Heart right ventricle (tissue), 16 donors: ENCODE results near the gene KRT86. TPM values are rescaled to one million over a fixed set of nuclear protein-coding genes. Genes with fewer than 3 reads are reported as not detected.
"Not testable (repeated sequence)": the region's sequence is repeated elsewhere in the genome, so short reads cannot be mapped to it uniquely, and the experiment has no call there.

Experiments used
- ATAC-seq, 8 donors: fragments of 200-7000 bp; cut with Tn5 transposase; one replicate each; pipeline ENCODE4 v1.9.1; 2020; ENCODE audit warnings: mild to moderate bottlenecking in 8 of 8, moderate library complexity in 8 of 8, moderate number of reproducible peaks in 1 of 8
- DNase-seq, 2 donors: peaks; one replicate each; pipeline ENCODE4 v3.0.0-alpha.2; 2020
- H3K27ac ChIP-seq, 10 donors: fragments of 200-600 bp; sonication (generic) in 2 of 10; one replicate each; pipeline versions ENCODE4 v1.5.0 to v1.8.0; 2020 to 2022; ENCODE audit warnings: mild to moderate bottlenecking in 3 of 10
- H3K27me3 ChIP-seq, 7 donors: fragments of 200-600 bp; one replicate each; pipeline ENCODE4 v1.8.0; 2021 to 2022; ENCODE audit warnings: mild to moderate bottlenecking in 2 of 7
- H3K36me3 ChIP-seq, 9 donors: fragments of 200-600 bp; sonication (generic) in 1 of 9; one replicate each; pipeline versions ENCODE4 v1.5.0 to v1.8.0; 2020 to 2022; ENCODE audit warnings: mild to moderate bottlenecking in 2 of 9
- H3K4me1 ChIP-seq, 9 donors: fragments of 200-600 bp; sonication (generic) in 1 of 9; one replicate each; pipeline versions ENCODE4 v1.5.0 to v1.8.0; 2020 to 2022; ENCODE audit warnings: mild to moderate bottlenecking in 4 of 9
- H3K4me3 ChIP-seq, 10 donors: fragments of 200-600 bp; sonication (generic) in 2 of 10; one replicate each; pipeline versions ENCODE4 v1.5.0 to v1.8.0; 2020 to 2022; ENCODE audit warnings: mild to moderate bottlenecking in 7 of 10, moderate library complexity in 2 of 10
- H3K9me3 ChIP-seq, 11 donors: fragments of 200-600 bp in 10 of 11; sonication (generic) in 2 of 11; one replicate each; pipeline versions ENCODE4 v1.5.0 to v1.8.0; 2013 to 2022; ENCODE audit warnings: mild to moderate bottlenecking in 2 of 11, control low read depth in 1 of 11, moderate library complexity in 1 of 11
- WGBS, 2 donors: extraction: QIAGEN DNeasy Blood & Tissue Kit; methylation state at CpG; one replicate each; pipeline ENCODE4 v1.1.7; 2013; ENCODE audit warnings: inconsistent platforms in 1 of 2; 5-methylcytosine and 5-hydroxymethylcytosine counted together
- intact Hi-C, 10 donors: fragments of 100-400 bp; cut with DNase I; formaldehyde crosslinking; loops; one replicate each; pipeline versions ENCODE4 v1.11.1 to v1.14.2; 2022
- polyA plus RNA-seq, 2 donors: library from polyadenylated mRNA; stranded (reverse); fragments of 200-250 nt; gene quantifications; one replicate each; pipeline ENCODE4 v1.2.3, GENCODE V29; 2013
- total RNA-seq, 10 donors: library from RNA; stranded (reverse); fragmentation: NEBNext Ultra II Directional in 3 of 10; extraction: Animal tissue kit (Norgen Biotek cat#: 25700) in 3 of 10; gene quantifications; one replicate each; pipeline versions ENCODE4 v1.2.1 to v1.2.4, GENCODE V29; 2021 to 2023
- TF ChIP-seq, protein P1 (sequence below), 9 donors: fragments of 200-600 bp; sonication (generic) in 2 of 9; IDR thresholded peaks; one replicate each; pipeline versions ENCODE4 v1.5.0 to v1.8.0; 2021 to 2022; ENCODE audit warnings: antibody characterized with exemption in 9 of 9, mild to moderate bottlenecking in 5 of 9, moderate library complexity in 1 of 9
- donor health status: Arrhythmogenic right ventricular cardiomyopathy.
- donor health status: ischemic (EF 13 %, LVEDD 7.1; RV severe dilation, severe dysfunction).
- donor health status: healthy with polysubstance abuse.
- donor health status: DM: no; HTN: yes; CAD: no.
- donor health status: DM: no; HTN: no; CAD: no.
- donor health status: ischemic (EF 25% LVEDD 6.9; RV normal size, moderate dysfunction).
- donor health status: ischemic (EF 25% LVEDD 5.7; RV mildly dilated, moderate dysfunction).
- donor health status: healthy.
- donor health status: DM: yes; HTN: yes; CAD: no.
- donor health status: Ischemic cardiomyopathy.
- donor health status: ischemic (EF 35%, LVEDD 5.7; RV mildly dilated, moderate dysfunction).
- donor health status: nonischemic (EF 11% LVEDD 7.7; RV severe dilation, severe dysfunction).
- donor health status: DM: yes; HTN: yes; CAD: no.
- donor health status: PGD.
- donor health status: ischemic (EF 29% LVEDD 5.4; RV normal size, mild dysfunction).
- donor health status: nonischemic (EF 23%, LVEDD 6.1; RV moderate dilation, normal function).

KRT86 gene
- total and polyA plus RNA-seq, 12 donors = 0.01 to 0.19 TPM; not detected in 10

DNA sequence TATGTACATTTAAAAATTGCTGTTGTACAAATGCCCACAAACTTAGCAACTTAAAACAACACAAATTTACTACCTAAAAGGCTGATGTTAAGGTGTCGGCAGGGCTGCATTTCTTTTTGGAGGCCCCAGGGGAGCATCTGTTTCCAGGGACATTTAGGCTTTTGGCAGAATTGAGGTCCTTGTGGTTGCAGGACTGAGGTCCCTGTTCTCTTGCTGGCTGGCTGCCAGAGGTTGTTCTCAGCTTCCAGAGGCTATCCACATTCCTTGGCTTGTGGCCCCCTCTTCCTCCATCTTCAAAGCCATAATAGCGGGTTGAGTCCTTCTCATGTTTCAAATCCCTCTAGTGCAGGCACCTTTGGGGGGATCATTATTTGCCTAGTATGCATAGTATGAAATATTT, 69.1 kb downstream of the KRT86 start:
- Histone ChIP-seq H3K27me3 (peaks cover 0 to 12% (median 3%) of the 10 kb centered on the region in 7 donors), H3K36me3 (no peaks in the 10 kb centered on the region), H3K4me1 (peaks cover 0 to 13% (median 0%) of the 10 kb centered on the region in 9 donors), H3K27ac (no peak overlapping the region), H3K4me3 (no peak overlapping the region), H3K9me3 (peaks cover 0 to 18% (median 7%) of the 10 kb centered on the region in 11 donors)
- WGBS, 2 donors = 63 to 87% methylated on average over 2 of the region's 2 CpGs
- TF ChIP-seq, protein P1, sequence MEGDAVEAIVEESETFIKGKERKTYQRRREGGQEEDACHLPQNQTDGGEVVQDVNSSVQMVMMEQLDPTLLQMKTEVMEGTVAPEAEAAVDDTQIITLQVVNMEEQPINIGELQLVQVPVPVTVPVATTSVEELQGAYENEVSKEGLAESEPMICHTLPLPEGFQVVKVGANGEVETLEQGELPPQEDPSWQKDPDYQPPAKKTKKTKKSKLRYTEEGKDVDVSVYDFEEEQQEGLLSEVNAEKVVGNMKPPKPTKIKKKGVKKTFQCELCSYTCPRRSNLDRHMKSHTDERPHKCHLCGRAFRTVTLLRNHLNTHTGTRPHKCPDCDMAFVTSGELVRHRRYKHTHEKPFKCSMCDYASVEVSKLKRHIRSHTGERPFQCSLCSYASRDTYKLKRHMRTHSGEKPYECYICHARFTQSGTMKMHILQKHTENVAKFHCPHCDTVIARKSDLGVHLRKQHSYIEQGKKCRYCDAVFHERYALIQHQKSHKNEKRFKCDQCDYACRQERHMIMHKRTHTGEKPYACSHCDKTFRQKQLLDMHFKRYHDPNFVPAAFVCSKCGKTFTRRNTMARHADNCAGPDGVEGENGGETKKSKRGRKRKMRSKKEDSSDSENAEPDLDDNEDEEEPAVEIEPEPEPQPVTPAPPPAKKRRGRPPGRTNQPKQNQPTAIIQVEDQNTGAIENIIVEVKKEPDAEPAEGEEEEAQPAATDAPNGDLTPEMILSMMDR (IDR thresholded peaks at IDR 0.05) = no peak
- no peak for ATAC-seq
- intact Hi-C loops = no loop called here
- DNase-seq = no peak

- no peak for ATAC-seq
- Histone ChIP-seq H3K27me3 (peaks cover 0 to 12% (median 0%) of the 10 kb centered on the region in 7 donors), H3K4me1 (peaks cover 0 to 13% (median 0%) of the 10 kb centered on the region in 9 donors), H3K9me3 (peaks cover 0 to 18% (median 7%) of the 10 kb centered on the region in 11 donors), H3K27ac (no peak overlapping the region), H3K36me3 (no peaks in the 10 kb centered on the region), H3K4me3 (no peak overlapping the region)
- DNase-seq = no peak
- 83 to 89% methylated on average over 12 of the region's 12 CpGs for WGBS, 2 donors
- TF ChIP-seq, protein P1 (IDR thresholded peaks at IDR 0.05) = no peak
- intact Hi-C loops = no loop called here
Observed at GRCh38 chr12:52344111-52344510, 69.7 kb downstream of the KRT86 start.

DNA sequence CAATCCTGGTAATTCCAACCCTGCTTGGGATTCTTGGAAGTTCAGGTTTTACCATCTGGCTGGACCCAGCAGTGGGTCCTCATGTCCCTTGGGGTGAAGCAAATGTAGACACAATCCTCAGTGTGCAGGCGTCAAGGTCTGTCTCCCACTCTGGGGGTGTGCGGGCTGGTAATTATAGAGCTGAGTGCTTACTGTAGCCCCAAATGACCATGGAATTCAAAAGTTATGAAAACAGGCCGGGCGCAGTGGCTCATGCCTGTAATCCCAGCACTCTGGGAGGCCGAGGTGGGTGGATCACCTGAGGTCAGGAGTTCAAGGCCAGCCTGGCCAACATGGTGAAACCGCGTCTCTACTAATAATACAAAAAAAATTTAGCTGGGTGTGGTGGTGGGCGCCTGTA, 70.6 kb downstream of the KRT86 start:
- H3K4me3 ChIP-seq, intact Hi-C loops, ATAC-seq, H3K27ac ChIP-seq, DNase-seq, H3K36me3 ChIP-seq: not testable (repeated sequence)
- WGBS, 2 donors = 86 to 91% methylated on average over 8 of the region's 8 CpGs
- Histone ChIP-seq H3K4me1 (peaks cover 0 to 13% (median 0%) of the 10 kb centered on the region in 9 donors), H3K27me3 (peaks cover 0 to 14% (median 0%) of the 10 kb centered on the region in 7 donors), H3K9me3 (peaks cover 0 to 18% (median 7%) of the 10 kb centered on the region in 11 donors)

DNA sequence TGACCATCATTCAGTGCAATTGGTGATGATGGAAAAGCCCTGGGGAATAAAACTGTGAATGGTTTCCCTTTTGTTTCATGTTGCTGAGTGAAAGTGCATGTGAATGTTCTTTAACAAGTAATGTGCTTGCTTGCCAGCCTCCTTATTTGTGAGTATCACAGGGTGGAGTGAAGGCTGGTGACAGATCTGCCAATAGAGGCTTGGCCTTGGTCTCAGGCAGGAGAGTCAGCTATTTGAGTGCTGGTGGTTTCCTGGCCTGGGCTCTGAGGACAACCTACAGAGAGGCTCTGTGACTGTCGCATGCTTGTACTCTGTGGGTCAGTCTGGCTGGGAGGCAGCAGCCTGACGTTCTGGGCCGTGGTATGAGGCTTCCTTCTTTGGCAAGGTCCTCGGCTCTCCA, 72.1 kb downstream of the KRT86 start:
- peaks cover 0 to 18% (median 7%) of the 10 kb centered on the region in 11 donors for H3K9me3 ChIP-seq
- WGBS, 2 donors = 37 to 44% methylated on average over 4 of the region's 4 CpGs
- intact Hi-C loops = no loop called here
- no peak overlapping the region for H3K27ac ChIP-seq
- DNase-seq (peak in 1 of 2 donors; percentile 24), ATAC-seq (peak; percentile 59 to 84 (median 70))
- H3K36me3 ChIP-seq = no peaks in the 10 kb centered on the region
- peaks cover 0 to 13% (median 4%) of the 10 kb centered on the region in 9 donors for H3K4me1 ChIP-seq
- no peak overlapping the region for H3K4me3 ChIP-seq
- H3K27me3 ChIP-seq = peaks cover 0 to 7% (median 0%) of the 10 kb centered on the region in 7 donors
- TF ChIP-seq, protein P1 (IDR thresholded peaks at IDR 0.05) = no peak

DNA sequence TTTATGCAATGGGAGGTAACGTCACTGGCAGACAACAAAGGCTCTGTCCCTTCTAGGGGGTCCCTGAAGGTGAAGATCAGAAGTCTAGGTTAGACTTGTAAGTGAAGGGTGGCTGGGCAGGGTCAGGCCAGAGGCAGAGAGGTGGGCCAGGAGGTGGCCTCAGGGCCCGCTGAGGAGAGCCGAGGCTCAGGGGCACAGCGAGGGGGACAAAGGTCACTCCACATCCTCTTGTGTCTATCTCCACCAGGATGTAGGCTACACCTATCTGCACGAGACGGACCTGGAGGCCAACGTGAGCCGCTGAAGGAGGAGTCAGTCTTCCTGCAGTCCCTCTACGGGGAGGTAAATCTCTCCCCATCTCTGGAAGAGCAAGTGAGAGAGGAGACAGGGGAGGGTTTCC, 72.6 kb downstream of the KRT86 start:
- ATAC-seq (peak in 2 of 8 donors; percentile 7 to 18), DNase-seq (no peak)
- peaks cover 0 to 13% (median 4%) of the 10 kb centered on the region in 9 donors for H3K4me1 ChIP-seq
- peaks cover 0 to 5% (median 0%) of the 10 kb centered on the region in 7 donors for H3K27me3 ChIP-seq
- no peaks in the 10 kb centered on the region for H3K36me3 ChIP-seq
- intact Hi-C loops = no loop called here
- no peak overlapping the region for H3K27ac ChIP-seq
- 75% methylated on average over 9 of the region's 9 CpGs for WGBS, 2 donors
- no peak overlapping the region for H3K4me3 ChIP-seq
- H3K9me3 ChIP-seq = peaks cover 0 to 18% (median 7%) of the 10 kb centered on the region in 11 donors
- TF ChIP-seq, protein P1 (IDR thresholded peaks at IDR 0.05) = no peak
